Liver (tissue), 3 donors: ENCODE measurements around the gene GPALPP1.
"Not testable (repeated sequence)": the region's sequence is repeated elsewhere in the genome, so short reads cannot be mapped to it uniquely, and the experiment has no call there.

Experiments
- CTCF ChIP-seq: fragments of 150-350 bp; IDR thresholded peaks from 2 replicates; pipeline ENCODE4 v1.5.1; 2017; ENCODE audit warnings: improper control_type of control experiment, low read depth, low read length; ENCODE audit not compliant: missing input control
- EGR1 ChIP-seq, 2 donors: IDR thresholded peaks; 2 replicates each; pipeline ENCODE4 v1.6.1; 2016 to 2018; ENCODE audit warnings: antibody characterized with exemption in 2 of 2, low read depth in 2 of 2
- GABPA ChIP-seq, 2 donors: IDR thresholded peaks in 1 of 2; conservative IDR thresholded peaks in 1 of 2; 2 replicates each; pipeline ENCODE4 v1.6.1; 2016; ENCODE audit warnings: antibody characterized with exemption in 2 of 2, mild to moderate bottlenecking in 1 of 2, moderate library complexity in 1 of 2
- HNF4A ChIP-seq, 2 donors: conservative IDR thresholded peaks; 2 replicates each; pipeline ENCODE4 v1.6.1; 2016; ENCODE audit warnings: antibody characterized with exemption in 2 of 2, mild to moderate bottlenecking in 2 of 2
- RAD21 ChIP-seq, 2 donors: IDR thresholded peaks; 2 replicates each; pipeline ENCODE4 v1.6.1; 2016; ENCODE audit warnings: antibody characterized with exemption in 2 of 2, mild to moderate bottlenecking in 2 of 2
- SP1 ChIP-seq: IDR thresholded peaks from 2 replicates; pipeline ENCODE4 v1.6.1; 2018; ENCODE audit warnings: antibody characterized with exemption, mild to moderate bottlenecking
- TAF1 ChIP-seq: conservative IDR thresholded peaks from 2 replicates; pipeline ENCODE4 v1.6.1; 2016; ENCODE audit warnings: antibody characterized with exemption, mild to moderate bottlenecking
- donor health status: healthy.
- donor health status: healthy.

GRCh38 chr13:45063889-45064288 lies 74.6 kb downstream of the GPALPP1 start:
- not testable (repeated sequence) for TF ChIP-seq CTCF; RAD21 (IDR thresholded peaks at IDR 0.05); HNF4A (conservative IDR thresholded peaks at IDR 0.05); SP1; GABPA (IDR thresholded peaks at IDR 0.05 in 1 of 2, conservative IDR thresholded peaks at IDR 0.05 in 1 of 2); TAF1; EGR1 (IDR thresholded peaks at IDR 0.05; ENCODE audit: low read depth in 2 of 2)
